Mesodermal cell (in vitro differentiated cells): ENCODE measurements around the gene SSH2.

Source experiments
- H3K27ac ChIP-seq: 2 replicates; pipeline ENCODE4 v1.7.0; 2013; ENCODE audit warnings: mild to moderate bottlenecking, low read depth, low read length, moderate library complexity; ENCODE audit not compliant: severe bottlenecking
- H3K36me3 ChIP-seq: 2 replicates; pipeline ENCODE4 v1.7.1; 2013; ENCODE audit warnings: mild to moderate bottlenecking, low read length, moderate library complexity; ENCODE audit not compliant: control insufficient read depth, insufficient read depth
- H3K4me1 ChIP-seq: one replicate; pipeline ENCODE4 v1.7.1; 2013; ENCODE audit warnings: mild to moderate bottlenecking, low read length; ENCODE audit not compliant: insufficient read depth, control insufficient read depth, poor library complexity, severe bottlenecking
- H3K4me3 ChIP-seq: 2 replicates; pipeline ENCODE4 v1.7.0; 2013; ENCODE audit warnings: low read length, control low read depth, mild to moderate bottlenecking; ENCODE audit not compliant: insufficient read depth, poor library complexity, severe bottlenecking; ENCODE audit errors: extremely low read depth
- H3K9me3 ChIP-seq: 2 replicates; pipeline ENCODE4 v1.7.1; 2013; ENCODE audit warnings: mild to moderate bottlenecking, low read length, moderate library complexity; ENCODE audit not compliant: control insufficient read depth
- WGBS, 2 experiments: methylation state at CpG; one replicate each; pipeline ENCODE4 v1.1.5; 2013; ENCODE audit warnings: missing lambda C conversion rate in 2 of 2; ENCODE audit not compliant: insufficient coverage in 2 of 2; 5-methylcytosine and 5-hydroxymethylcytosine counted together

The SSH2 gene

GRCh38 chr17:29930409-29931010 is 482 bp upstream of the SSH2 start:
- peak overlapping the region; percentile 82 for H3K27ac ChIP-seq

GRCh38 chr17:29929006-29929532 is 959 bp downstream of the SSH2 start:
- 0 to 1% methylated on average over 11 of the region's 13 CpGs for WGBS, 2 experiments
- Histone ChIP-seq H3K4me3 (peak overlapping the region; percentile 82), H3K27ac (peak overlapping the region; percentile 82), H3K4me1 (peaks cover 6% of the 10 kb centered on the region), H3K9me3 (no peaks in the 10 kb centered on the region), H3K36me3 (no peaks in the 10 kb centered on the region)

More at GRCh38 chr17:29930409-29931010, 482 bp upstream of the SSH2 start:
- Histone ChIP-seq H3K4me1 (peaks cover 6% of the 10 kb centered on the region), H3K4me3 (peak overlapping the region; percentile 82), H3K9me3 (no peaks in the 10 kb centered on the region), H3K36me3 (no peaks in the 10 kb centered on the region)
- WGBS, 2 experiments, result 0% methylated on average over 3 to 14 of the region's 20 CpGs

DNA sequence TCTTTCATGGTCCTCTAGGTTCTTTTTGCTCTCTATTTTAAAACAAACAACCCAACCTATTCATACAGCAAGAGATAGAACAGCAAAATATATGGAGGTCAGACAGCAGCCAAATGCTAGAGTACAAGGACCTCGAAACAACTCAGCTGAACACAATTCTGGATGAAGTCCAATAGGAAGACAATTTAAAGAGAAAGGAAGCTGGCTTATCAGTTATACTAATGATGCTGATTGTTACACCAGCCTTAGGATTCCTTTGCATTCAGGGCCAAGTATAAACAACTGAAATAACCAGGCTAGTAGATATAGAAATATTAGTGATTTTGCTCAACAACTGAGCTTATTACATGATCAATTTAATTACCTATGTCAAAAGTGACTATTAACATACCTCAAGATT is 2.5 kb downstream of the SSH2 start:
- no peak overlapping the region for H3K27ac ChIP-seq
- H3K4me1 ChIP-seq, result peaks cover 6% of the 10 kb centered on the region
- WGBS, 2 experiments, result 89% methylated on average over 1 of the region's 1 CpG; no CpG with 5 or more reads in 1 of the 2 experiments
- H3K9me3 ChIP-seq, result no peaks in the 10 kb centered on the region
- no peaks in the 10 kb centered on the region for H3K36me3 ChIP-seq
- H3K4me3 ChIP-seq, result no peak overlapping the region

DNA sequence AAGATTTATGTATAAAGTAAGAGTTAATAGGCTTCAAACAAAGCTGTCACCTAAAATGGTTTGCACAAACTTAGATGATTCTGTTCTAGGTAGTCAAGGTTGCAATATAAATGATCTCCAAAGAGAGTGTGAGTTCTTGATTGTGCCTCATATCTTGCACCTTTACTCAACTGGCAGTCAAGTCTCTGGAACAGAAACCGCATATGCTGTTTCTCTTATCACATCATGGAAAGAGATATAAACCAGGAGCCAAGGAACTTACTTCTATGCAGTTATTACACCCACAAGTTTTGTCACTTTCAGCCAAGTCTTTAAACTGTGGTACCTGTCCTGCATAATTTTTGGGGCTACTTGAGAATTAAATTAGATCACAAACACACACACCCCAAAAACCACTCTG is 5.2 kb downstream of the SSH2 start:
- whole genome bisulfite sequencing, 2 experiments, result 80 to 100% methylated on average over 1 of the region's 1 CpG
- Histone ChIP-seq H3K9me3 (no peaks in the 10 kb centered on the region), H3K4me1 (peaks cover 8% of the 10 kb centered on the region), H3K27ac (no peak overlapping the region), H3K36me3 (peaks cover 3% of the 10 kb centered on the region), H3K4me3 (no peak overlapping the region)

DNA sequence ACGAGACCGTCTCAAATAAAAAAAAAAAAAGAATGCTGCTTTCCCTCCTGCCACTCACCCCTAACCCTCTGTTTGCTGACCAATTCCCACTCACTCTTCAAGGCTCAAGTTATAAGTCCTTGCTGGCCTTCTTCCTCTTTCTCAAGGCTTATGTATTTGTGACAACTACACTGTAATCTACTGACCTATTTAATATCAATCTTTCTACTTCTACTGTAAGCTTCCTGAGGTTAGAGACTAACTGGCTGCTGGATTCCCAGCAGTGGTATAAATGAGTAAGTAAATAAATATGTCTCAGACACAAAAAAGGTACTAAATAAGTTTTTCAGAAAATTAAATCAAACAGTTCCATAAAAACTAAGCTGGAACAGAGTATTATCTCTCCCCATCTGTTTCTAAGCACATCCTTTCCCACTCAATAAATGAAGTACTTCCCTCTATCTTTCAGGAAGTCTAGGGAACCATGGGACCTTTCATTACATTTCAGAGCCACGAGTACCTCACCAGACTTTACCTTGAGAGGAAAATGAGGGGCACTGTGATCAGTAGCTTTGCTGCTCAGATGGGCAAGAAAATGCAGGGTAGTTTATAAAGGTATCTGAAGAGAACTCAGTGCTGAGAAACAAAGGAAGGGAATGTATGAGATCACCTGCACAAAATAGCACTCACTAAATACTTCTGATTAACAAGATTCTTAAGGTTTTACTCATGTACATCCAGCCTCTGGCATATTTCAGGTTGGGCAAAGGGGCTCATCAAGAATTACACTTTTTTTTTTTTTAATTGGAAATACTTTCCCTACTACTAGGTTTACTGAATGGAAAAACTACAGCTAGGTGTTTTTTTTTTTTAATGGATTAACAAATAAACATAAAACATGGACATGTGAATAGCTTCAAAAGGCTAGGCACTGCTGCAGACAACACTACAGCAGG is 10.8 kb downstream of the SSH2 start:
- H3K9me3 ChIP-seq, result no peaks in the 10 kb centered on the region
- peak overlapping the region; percentile 77 for H3K27ac ChIP-seq
- 80 to 90% methylated on average over 2 of the region's 3 CpGs for WGBS, 2 experiments
- H3K36me3 ChIP-seq, result peaks cover 3% of the 10 kb centered on the region
- H3K4me3 ChIP-seq, result no peak overlapping the region
- H3K4me1 ChIP-seq, result peaks cover 10% of the 10 kb centered on the region

- H3K4me1 ChIP-seq, result peaks cover 10% of the 10 kb centered on the region
- peaks cover 3% of the 10 kb centered on the region for H3K36me3 ChIP-seq
- no peak overlapping the region for H3K4me3 ChIP-seq
- H3K27ac ChIP-seq, result no peak overlapping the region
- no peaks in the 10 kb centered on the region for H3K9me3 ChIP-seq
- WGBS, 2 experiments, result no CpG with 5 or more reads among the region's 1 CpG
Observed at GRCh38 chr17:29918016-29918415, 12.0 kb downstream of the SSH2 start.

GRCh38 chr17:29914819-29915537 is 15.1 kb downstream of the SSH2 start:
- Histone ChIP-seq H3K36me3 (no peaks in the 10 kb centered on the region), H3K4me3 (no peak overlapping the region), H3K9me3 (no peaks in the 10 kb centered on the region), H3K27ac (no peak overlapping the region), H3K4me1 (peaks cover 10% of the 10 kb centered on the region)
- WGBS, 2 experiments, result 92 to 100% methylated on average over 1 of the region's 2 CpGs

DNA sequence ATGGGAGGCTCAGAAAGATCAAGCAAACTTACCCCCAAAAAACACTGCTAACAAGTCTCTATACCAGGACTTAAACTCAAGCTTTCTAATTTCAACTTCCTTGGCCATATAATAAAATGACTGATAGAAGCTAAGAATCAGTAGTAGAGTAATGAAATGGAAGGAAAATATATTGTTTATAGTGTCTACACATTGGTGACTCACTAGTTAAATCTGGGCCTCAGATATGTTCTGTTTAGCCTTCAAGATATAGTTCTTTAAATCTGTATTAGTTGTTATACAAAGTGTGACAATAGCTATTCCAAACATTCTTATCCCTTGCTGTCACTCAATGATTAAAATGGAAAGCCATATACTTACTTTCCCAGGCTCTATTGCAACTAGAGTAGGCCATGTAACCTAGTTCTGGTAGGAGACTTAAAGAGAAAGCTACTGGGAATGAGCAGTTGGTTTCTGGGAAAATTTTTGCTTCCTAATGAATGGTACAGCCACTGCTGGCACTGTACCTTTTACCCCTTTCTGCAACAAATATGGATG is 18.3 kb downstream of the SSH2 start:
- Histone ChIP-seq H3K27ac (no peak overlapping the region), H3K4me3 (no peak overlapping the region), H3K4me1 (no peaks in the 10 kb centered on the region), H3K9me3 (peaks cover 6% of the 10 kb centered on the region), H3K36me3 (peaks cover 6% of the 10 kb centered on the region)

DNA sequence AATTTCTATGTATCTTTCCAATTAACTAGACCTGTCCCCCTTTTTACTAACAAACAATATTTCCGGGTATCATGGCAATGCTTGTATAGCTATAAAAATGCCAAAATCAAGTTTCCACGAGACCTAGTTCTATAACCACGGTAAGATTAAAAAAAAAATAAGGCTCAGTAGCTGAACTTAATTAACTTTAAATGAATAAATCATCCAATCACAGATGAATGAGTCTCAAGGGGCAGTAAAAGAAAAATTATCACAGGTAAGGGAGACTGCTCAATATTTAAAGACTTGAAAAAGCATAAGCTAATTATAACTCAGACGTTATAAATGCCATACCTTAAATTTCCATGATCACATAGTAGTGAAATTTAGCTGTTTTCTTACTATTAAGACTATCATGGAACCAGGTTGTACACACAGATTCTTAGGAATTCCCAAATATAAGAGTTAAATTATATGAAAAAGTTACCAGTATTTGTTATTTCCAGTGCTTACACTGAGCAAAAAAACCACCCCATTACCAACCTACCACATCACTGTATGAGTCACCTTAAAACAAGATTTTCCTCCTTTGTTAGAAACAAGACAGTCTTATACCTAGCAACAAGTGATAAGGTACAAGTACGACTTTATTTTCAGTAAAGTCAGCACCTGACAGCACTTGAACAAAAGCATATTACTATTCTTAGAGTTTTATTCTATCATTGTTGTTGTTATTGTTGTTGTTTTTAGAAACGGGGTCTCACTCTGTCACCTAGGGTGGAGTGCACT is 20.6 kb downstream of the SSH2 start:
- no peak overlapping the region for H3K27ac ChIP-seq
- peaks cover 6% of the 10 kb centered on the region for H3K36me3 ChIP-seq
- no peak overlapping the region for H3K4me3 ChIP-seq
- H3K9me3 ChIP-seq, result peaks cover 24% of the 10 kb centered on the region
- H3K4me1 ChIP-seq, result no peaks in the 10 kb centered on the region
- no CpG with 5 or more reads among the region's 6 CpGs for WGBS, 2 experiments

- Histone ChIP-seq H3K9me3 (peaks cover 24% of the 10 kb centered on the region), H3K4me3 (no peak overlapping the region), H3K27ac (no peak overlapping the region), H3K36me3 (peaks cover 6% of the 10 kb centered on the region), H3K4me1 (no peaks in the 10 kb centered on the region)
- 100% methylated on average over 1 of the region's 2 CpGs for WGBS, 2 experiments
Observed at GRCh38 chr17:29906969-29907368, 23.1 kb downstream of the SSH2 start.
